ENCODE data around the gene PTPRD. TPM values are rescaled to one million over a fixed set of nuclear protein-coding genes. Genes with fewer than 3 reads are reported as not detected.

PTPRD gene
- polyA plus RNA-seq, 1 experiment, result 0.39 TPM

GRCh38 chr9:10208691-10209069, 404.1 kb downstream of the PTPRD start:
- ChIA-PET POLR2A (no interaction called here), CTCF (no interaction called here)
- no peak for DNase-seq (ENCODE audit: low read depth)
- H3K36me3 ChIP-seq (ENCODE audit: control insufficient read depth, insufficient read depth, low read length), result no peaks in the 10 kb centered on the region
- no peaks in the 10 kb centered on the region for H3K27me3 ChIP-seq (ENCODE audit: control insufficient read depth, insufficient read depth, low read length)
- H3K4me3 ChIP-seq (ENCODE audit: low read depth, low read length), result no peak overlapping the region
- no peak for TF ChIP-seq CTCF (IDR thresholded peaks at IDR 0.05; ENCODE audit: insufficient read depth, low read depth, low read length)

GRCh38 chr9:10204276-10204675, 408.5 kb downstream of the PTPRD start:
- no peak for TF ChIP-seq CTCF (IDR thresholded peaks at IDR 0.05; ENCODE audit: insufficient read depth, low read depth, low read length)
- no peaks in the 10 kb centered on the region for H3K27me3 ChIP-seq (ENCODE audit: control insufficient read depth, insufficient read depth, low read length)
- H3K36me3 ChIP-seq (ENCODE audit: control insufficient read depth, insufficient read depth, low read length), result no peaks in the 10 kb centered on the region
- POLR2A ChIA-PET, result no interaction called here
- no peak for DNase-seq (ENCODE audit: low read depth)
- CTCF ChIA-PET, result no interaction called here
- no peak overlapping the region for H3K4me3 ChIP-seq (ENCODE audit: low read depth, low read length)

- no peak for TF ChIP-seq CTCF (IDR thresholded peaks at IDR 0.05; ENCODE audit: insufficient read depth, low read depth, low read length)
- no peak overlapping the region for H3K4me3 ChIP-seq (ENCODE audit: low read depth, low read length)
- no peaks in the 10 kb centered on the region for H3K36me3 ChIP-seq (ENCODE audit: control insufficient read depth, insufficient read depth, low read length)
- H3K27me3 ChIP-seq (ENCODE audit: control insufficient read depth, insufficient read depth, low read length), result no peaks in the 10 kb centered on the region
- DNase-seq (ENCODE audit: low read depth), result no peak
- ChIA-PET CTCF (no interaction called here), POLR2A (no interaction called here)
Observed at GRCh38 chr9:10173561-10173960, 439.2 kb downstream of the PTPRD start.

GRCh38 chr9:10172476-10172875, 440.3 kb downstream of the PTPRD start:
- no peak for TF ChIP-seq CTCF (IDR thresholded peaks at IDR 0.05; ENCODE audit: insufficient read depth, low read depth, low read length)
- Histone ChIP-seq H3K36me3 (ENCODE audit: control insufficient read depth, insufficient read depth, low read length) (no peaks in the 10 kb centered on the region), H3K27me3 (ENCODE audit: control insufficient read depth, insufficient read depth, low read length) (no peaks in the 10 kb centered on the region), H3K4me3 (ENCODE audit: low read depth, low read length) (no peak overlapping the region)
- POLR2A ChIA-PET, result no interaction called here
- no peak for DNase-seq (ENCODE audit: low read depth)
- CTCF ChIA-PET, result no interaction called here

DNA sequence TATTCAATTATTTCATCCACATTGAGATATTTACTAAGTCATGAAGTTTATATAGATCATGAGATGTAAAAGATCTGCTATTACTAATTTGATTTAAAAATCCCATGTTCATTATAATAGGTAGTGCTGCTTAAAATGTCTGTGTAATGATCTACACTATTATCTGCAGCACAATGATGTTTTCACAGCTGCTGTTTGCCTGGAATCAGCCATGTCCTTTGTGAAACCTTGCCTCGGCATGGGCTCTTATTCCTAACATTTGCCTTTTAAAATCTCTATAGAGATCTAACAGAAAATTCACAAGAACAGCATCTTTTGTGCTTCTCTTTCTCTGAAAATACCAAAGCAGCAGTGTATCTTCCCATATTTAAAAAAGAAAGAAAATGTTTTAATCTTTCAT, 444.6 kb downstream of the PTPRD start:
- no peaks in the 10 kb centered on the region for H3K27me3 ChIP-seq (ENCODE audit: control insufficient read depth, insufficient read depth, low read length)
- no peaks in the 10 kb centered on the region for H3K36me3 ChIP-seq (ENCODE audit: control insufficient read depth, insufficient read depth, low read length)
- no peak for TF ChIP-seq CTCF (IDR thresholded peaks at IDR 0.05; ENCODE audit: insufficient read depth, low read depth, low read length)
- H3K4me3 ChIP-seq (ENCODE audit: low read depth, low read length), result no peak overlapping the region
- DNase-seq (ENCODE audit: low read depth), result no peak
- ChIA-PET POLR2A (no interaction called here), CTCF (no interaction called here)
